HEK293 (cell line): ENCODE data around the gene CASZ1.

ENCODE experiments used
- CTCF ChIP-seq: fragments of 450-650 bp; formaldehyde crosslinking; IDR thresholded peaks from 2 replicates; pipeline ENCODE4 v1.5.1; 2016; ENCODE audit warnings: missing biosample characterization, missing genetic modification characterization
- EGR2 ChIP-seq: fragments of 450-650 bp; formaldehyde crosslinking; IDR thresholded peaks from 2 replicates; pipeline ENCODE4 v1.5.1; 2016; ENCODE audit warnings: low read depth, missing biosample characterization, missing genetic modification characterization
- GFI1B ChIP-seq: fragments of 450-650 bp; formaldehyde crosslinking; IDR thresholded peaks from 2 replicates; pipeline ENCODE4 v1.5.1; 2016; ENCODE audit warnings: missing biosample characterization, missing genetic modification characterization
- PRDM4 ChIP-seq: fragments of 450-650 bp; formaldehyde crosslinking; IDR thresholded peaks from 2 replicates; pipeline ENCODE4 v1.5.1; 2017; ENCODE audit warnings: missing biosample characterization, missing genetic modification characterization
- REST ChIP-seq: fragments of 450-650 bp; formaldehyde crosslinking; IDR thresholded peaks from 2 replicates; pipeline ENCODE4 v1.5.1; 2016; ENCODE audit warnings: missing biosample characterization, missing genetic modification characterization
- TRIM28 ChIP-seq: IDR thresholded peaks from 2 replicates; pipeline ENCODE4 v1.6.1; 2011; ENCODE audit warnings: low read length, control low read depth, borderline replicate concordance
- ZBTB21 ChIP-seq: fragments of 450-650 bp; formaldehyde crosslinking; IDR thresholded peaks from 2 replicates; pipeline ENCODE4 v1.5.1; 2017; ENCODE audit warnings: missing biosample characterization, missing genetic modification characterization
- ZNF146 ChIP-seq: fragments of 450-650 bp; formaldehyde crosslinking; IDR thresholded peaks from 2 replicates; pipeline ENCODE4 v1.5.1; 2016; ENCODE audit warnings: missing biosample characterization, missing genetic modification characterization
- ZNF362 ChIP-seq: fragments of 450-650 bp; formaldehyde crosslinking; IDR thresholded peaks from 2 replicates; pipeline ENCODE4 v1.5.1; 2016; ENCODE audit warnings: missing biosample characterization, missing genetic modification characterization
- ZNF518A ChIP-seq: fragments of 450-650 bp; formaldehyde crosslinking; conservative IDR thresholded peaks from 2 replicates; pipeline ENCODE4 v1.5.1; 2016; ENCODE audit warnings: low read depth, missing biosample characterization, missing genetic modification characterization
- ZNF707 ChIP-seq: fragments of 450-650 bp; formaldehyde crosslinking; IDR thresholded peaks from 2 replicates; pipeline ENCODE4 v1.5.1; 2016; ENCODE audit warnings: missing biosample characterization, missing genetic modification characterization

GRCh38 chr1:10739589-10739988, 56.9 kb downstream of the CASZ1 start:
- TF ChIP-seq TRIM28 (no peak), CTCF (tag by site-specific recombination) (no peak), ZNF146 (no peak), ZNF362 (tag by site-specific recombination) (no peak), EGR2 (no peak), ZNF707 (tag by site-specific recombination) (no peak), GFI1B (tag by site-specific recombination) (no peak), ZNF518A (tag by site-specific recombination) (no peak), ZBTB21 (no peak), PRDM4 (tag by site-specific recombination) (no peak), REST (tag by site-specific recombination) (no peak)
